Nucleus accumbens (tissue), 56 donors: ENCODE measurements around the gene MAST4.

Source experiments
- DNase-seq, 56 donors: peaks; one replicate each; lab custom pipeline; 2025; lab: John Stamatoyannopoulos, UW

MAST4 gene

DNA sequence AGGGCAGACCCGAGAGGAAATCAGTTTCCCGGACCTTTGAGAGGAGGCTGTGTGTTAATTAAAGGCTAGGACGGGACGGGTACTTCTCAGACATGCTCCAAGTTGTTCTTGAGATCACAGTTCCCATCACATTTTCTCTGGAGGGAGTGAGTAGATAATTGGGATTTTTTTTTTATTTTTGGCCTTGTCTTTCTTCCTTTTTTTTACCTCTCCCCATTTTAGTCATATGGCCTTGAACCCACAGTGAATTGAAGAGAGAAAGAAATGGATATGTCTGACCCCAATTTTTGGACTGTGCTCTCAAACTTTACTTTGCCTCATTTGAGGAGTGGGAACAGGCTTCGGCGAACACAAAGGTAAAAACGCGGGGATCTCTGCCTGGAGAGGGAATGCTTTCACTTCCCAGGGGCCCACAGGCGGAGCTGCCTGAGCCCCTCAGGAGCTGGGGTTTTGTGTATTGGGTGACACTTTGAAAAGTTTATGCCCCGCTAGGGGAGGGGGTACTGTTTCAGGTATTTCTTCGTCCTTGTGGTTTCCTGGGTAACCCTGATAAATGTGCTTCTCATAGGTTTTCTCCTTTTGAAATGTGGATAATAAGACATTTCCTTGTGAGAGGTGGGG, 408.6 kb downstream of the MAST4 start:
- no peak for DNase-seq

- no peak for DNase-seq
Measured at GRCh38 chr5:67005737-67006499, 409.7 kb downstream of the MAST4 start.

DNA sequence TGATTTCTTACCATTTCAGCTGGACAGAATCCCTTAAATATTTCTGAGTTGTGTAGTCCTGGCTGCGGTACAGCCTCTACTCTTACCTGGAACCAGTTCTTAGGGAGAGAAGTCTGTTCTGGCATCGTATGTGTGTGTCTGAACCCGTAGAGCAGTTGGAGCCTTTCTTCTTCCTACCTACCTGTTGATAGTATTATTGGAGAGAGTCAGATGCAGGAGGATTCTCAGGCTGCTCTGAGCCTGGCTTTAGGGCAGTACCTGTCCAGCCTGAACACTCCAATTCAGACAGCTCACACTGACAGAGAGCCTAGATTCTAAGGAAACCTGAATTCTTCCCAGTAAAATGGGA, 410.3 kb downstream of the MAST4 start:
- DNase-seq, result no peak

DNA sequence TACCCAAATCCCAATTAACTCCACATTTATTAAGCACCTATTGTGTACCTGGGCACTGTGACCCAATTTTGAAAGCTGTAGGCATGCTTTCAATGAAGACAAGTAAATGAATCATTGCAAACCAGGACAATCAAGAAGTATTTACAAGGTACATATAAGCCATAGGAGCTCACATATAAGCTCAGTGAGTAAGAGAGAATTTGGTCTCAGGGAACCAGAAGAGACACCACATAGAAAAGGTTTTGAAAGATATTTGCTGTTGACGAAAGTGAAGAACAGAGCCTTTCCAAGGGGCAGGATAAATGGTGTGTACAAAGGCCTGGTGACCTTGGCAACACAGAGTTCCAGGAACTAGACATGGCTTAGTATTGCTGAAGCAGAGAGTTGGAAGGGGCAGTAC, 412.8 kb downstream of the MAST4 start:
- no peak for DNase-seq

DNA sequence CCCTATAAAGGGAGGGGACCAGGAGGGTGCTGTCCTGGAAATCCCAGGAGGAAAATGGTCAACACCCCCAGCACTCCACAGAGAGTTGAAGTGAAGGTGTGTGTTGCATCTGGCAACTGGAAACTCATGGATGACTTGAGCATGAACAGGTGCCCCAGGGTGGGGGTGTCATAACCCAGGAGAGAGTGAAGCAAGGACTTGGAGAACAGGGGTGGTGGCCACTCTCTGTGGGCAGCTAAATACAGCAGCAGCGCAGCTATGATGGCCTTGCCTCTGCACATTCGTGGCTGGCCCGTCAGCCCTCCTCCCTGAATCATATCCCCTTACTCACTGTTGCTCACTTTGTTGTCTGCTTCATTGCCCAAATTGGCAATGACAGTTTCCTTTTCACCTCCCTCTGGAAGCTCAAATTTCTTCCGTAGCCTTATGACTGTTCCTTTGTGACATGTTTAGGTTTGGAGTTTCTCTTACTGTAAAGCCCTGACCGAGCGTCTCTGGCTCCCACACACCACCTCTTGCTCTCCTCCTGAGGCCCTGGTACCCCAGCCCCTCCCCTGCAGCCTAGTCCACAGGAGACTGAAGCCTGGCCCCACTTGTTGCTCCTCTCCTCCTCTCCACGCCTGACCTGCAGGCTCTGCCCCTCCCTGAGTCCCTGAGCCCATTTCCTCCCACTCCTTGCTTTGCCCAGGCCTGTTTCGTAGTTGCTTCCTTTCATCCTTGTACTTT, 414.7 kb downstream of the MAST4 start:
- DNase-seq, result peak in 1 of 56 donors; percentile 8

GRCh38 chr5:67011422-67011821, 415.2 kb downstream of the MAST4 start:
- DNase-seq, result no peak

- DNase-seq, result no peak
Measured at GRCh38 chr5:67012171-67012570, 416.0 kb downstream of the MAST4 start.

DNA sequence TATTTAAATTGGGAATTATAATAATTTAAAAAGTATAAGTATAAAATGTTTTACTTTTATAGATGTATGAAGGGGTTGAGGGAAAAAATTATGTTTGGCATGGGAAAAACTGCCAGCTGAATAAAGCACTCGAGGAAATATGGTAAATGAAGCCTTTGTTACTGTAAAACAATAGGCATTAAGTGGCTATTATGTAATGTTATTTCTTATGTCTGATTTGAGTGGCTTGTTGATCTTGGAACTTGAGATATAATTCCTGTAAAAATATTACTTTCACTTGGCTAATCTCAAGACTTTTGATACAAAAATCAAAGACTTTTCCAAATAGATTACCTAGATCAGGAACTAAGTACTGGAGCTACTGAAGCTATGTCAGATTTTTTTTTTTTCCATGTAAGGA, 417.5 kb downstream of the MAST4 start:
- no peak for DNase-seq

- no peak for DNase-seq
Measured at GRCh38 chr5:67014191-67014590, 418.0 kb downstream of the MAST4 start.

GRCh38 chr5:67014957-67015400, 418.8 kb downstream of the MAST4 start:
- DNase-seq, result no peak

- no peak for DNase-seq
Measured at GRCh38 chr5:67015541-67016191, 419.5 kb downstream of the MAST4 start.

DNA sequence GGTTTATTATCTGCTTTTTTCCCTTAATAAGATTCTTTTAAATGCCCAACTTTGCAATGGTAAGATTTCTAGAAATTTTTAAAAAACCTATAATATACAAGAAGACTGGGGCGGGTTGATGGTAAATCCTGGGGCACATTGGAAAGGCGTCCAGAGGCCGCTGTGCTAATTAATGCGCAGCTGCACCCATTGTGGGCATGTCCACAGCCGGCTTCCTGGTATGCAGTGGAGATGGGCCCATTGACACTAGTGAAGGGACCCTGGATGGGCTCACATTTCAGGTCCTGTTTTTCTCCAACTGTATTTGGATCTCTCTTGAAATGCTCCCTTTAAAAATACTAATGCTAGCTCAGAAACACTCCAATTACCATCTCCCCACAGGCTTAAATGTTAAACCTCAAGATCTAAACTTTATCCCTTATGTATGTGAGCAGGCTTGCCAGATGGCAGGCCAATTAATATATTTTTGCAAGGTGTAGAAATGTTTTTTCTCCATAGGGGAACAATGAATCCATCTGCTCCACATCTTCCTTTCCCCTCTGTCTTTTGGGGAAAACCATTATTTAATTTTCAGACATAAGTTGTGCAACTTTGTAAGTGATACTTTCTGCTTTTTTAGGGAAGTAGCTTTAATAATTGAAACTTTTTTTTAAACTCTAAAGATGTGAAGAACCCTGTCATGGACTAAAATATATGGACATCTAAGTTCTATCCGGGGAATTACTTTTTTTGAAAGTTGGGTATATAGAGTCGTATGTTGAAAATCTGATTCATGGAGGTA, 423.1 kb downstream of the MAST4 start:
- DNase-seq, result no peak

DNA sequence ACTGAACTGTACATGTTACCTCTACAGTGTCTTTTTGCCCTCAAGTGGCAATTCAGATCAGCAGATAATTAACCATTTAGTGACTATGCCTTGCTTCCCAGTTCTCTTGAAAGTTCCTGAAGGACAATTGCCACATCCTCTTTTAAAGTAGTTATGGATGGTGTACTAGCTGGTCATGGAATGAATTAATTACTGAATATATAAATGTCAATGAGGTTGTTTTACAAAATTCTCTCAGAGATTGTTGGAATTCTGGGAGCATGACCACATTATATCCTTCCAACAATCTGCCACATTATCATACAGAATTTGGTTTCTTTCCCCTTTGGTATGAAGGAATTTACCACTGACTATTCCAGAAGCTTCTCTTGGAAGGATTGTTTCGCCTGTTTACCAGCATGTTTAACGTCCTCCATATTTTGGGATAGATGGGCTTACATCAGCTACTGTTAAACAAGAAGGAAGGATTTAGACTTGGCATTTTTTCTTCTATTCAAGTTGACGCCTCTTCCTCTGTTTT, 424.0 kb downstream of the MAST4 start:
- no peak for DNase-seq

GRCh38 chr5:67021031-67021430, 424.8 kb downstream of the MAST4 start:
- no peak for DNase-seq

DNA sequence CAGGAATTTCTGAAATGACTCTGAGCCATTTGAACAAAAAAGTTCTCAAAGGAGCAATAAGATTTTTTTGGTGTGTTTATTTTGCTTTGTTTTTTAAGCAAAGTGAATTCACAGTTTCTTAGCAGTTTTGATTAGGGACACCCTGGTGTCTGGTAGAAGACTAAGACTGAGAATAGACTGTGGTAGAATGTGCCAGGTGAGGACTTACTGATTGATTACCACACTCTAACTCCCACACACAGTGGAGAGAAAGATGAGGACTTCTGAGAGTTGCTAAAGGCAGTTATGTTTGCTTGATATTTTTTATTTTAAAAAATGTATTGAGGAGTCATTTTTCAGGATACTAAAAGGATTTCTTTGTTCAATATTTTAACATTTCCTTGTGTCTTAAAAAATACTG, 425.3 kb downstream of the MAST4 start:
- DNase-seq, result no peak

- no peak for DNase-seq
Measured at GRCh38 chr5:67021962-67022361, 425.8 kb downstream of the MAST4 start.

GRCh38 chr5:67025457-67025856, 429.3 kb downstream of the MAST4 start:
- DNase-seq, result no peak

DNA sequence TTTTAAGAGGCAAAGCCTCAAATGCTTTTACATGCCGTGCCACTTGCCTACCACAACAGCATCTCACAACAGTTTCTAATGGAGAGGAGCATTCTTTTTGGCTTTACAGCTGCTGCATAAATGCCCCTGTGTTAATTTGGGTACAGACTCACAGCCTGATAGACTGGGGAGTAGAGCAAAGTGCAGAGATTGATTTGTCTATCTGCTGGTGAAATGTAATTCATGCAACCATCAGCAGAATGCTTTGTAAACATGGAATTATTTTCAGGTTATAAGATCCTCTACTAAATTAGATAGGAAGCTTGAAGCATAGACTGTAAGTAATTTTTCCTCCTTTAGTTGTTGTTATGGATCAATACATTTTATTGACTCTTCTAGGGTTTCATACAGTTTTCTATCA, 430.1 kb downstream of the MAST4 start:
- no peak for DNase-seq

- DNase-seq, result no peak
Measured at GRCh38 chr5:67027171-67027570, 431.0 kb downstream of the MAST4 start.

- no peak for DNase-seq
Measured at GRCh38 chr5:67028371-67028770, 432.2 kb downstream of the MAST4 start.
